ENCODE results near the gene TFR2. TPM values are rescaled to one million over a fixed set of nuclear protein-coding genes. Genes with fewer than 3 reads are reported as not detected.

The TFR2 gene
- 1 to 10 TPM; 1.3 to 3.4 (median 1.6) TPM for total RNA-seq

DNA sequence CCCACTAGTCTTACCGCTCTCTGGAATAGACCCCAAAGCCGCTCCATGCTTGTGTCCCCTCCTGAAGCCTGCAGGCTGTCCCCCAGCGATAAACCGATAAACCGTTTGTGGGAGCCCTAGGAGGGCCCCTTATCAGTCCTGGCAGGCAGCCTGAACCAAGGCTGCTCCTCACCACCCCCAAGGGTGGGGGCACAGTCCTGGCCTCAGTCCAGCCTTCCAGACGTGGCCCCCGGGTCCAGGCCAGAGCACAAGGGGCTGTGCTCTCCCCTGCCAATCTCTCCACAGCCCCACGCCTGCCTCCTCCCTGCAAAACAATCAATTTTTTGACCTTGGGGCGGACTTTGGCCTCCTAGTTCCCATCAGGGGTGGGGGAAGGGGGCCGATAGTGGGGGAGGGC lies at the start of gene TFR2:
Gene TFR2, minus strand, starts transcription at position 90 of the 397 bp plus-strand sequence. Its CDS starts 43 bp downstream, at position 47.
- WGBS, 2 donors = 59 to 61% methylated on average over 8 to 10 of the region's 10 CpGs
- intact Hi-C loops (cut with DNase I; ENCODE audit: low total_unique reads) = no loop called here
- DNase-seq (ENCODE audit: low spot score in 2 of 2) = no peak
- TF ChIP-seq POLR2A (IDR thresholded peaks at IDR 0.05) = no peak
- TF ChIP-seq, protein P1, sequence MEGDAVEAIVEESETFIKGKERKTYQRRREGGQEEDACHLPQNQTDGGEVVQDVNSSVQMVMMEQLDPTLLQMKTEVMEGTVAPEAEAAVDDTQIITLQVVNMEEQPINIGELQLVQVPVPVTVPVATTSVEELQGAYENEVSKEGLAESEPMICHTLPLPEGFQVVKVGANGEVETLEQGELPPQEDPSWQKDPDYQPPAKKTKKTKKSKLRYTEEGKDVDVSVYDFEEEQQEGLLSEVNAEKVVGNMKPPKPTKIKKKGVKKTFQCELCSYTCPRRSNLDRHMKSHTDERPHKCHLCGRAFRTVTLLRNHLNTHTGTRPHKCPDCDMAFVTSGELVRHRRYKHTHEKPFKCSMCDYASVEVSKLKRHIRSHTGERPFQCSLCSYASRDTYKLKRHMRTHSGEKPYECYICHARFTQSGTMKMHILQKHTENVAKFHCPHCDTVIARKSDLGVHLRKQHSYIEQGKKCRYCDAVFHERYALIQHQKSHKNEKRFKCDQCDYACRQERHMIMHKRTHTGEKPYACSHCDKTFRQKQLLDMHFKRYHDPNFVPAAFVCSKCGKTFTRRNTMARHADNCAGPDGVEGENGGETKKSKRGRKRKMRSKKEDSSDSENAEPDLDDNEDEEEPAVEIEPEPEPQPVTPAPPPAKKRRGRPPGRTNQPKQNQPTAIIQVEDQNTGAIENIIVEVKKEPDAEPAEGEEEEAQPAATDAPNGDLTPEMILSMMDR (IDR thresholded peaks at IDR 0.05) = no peak
- H3K4me3 ChIP-seq (ENCODE audit: low read depth, poor library complexity, severe bottlenecking) = no peak within 1 kb of the TSS

DNA sequence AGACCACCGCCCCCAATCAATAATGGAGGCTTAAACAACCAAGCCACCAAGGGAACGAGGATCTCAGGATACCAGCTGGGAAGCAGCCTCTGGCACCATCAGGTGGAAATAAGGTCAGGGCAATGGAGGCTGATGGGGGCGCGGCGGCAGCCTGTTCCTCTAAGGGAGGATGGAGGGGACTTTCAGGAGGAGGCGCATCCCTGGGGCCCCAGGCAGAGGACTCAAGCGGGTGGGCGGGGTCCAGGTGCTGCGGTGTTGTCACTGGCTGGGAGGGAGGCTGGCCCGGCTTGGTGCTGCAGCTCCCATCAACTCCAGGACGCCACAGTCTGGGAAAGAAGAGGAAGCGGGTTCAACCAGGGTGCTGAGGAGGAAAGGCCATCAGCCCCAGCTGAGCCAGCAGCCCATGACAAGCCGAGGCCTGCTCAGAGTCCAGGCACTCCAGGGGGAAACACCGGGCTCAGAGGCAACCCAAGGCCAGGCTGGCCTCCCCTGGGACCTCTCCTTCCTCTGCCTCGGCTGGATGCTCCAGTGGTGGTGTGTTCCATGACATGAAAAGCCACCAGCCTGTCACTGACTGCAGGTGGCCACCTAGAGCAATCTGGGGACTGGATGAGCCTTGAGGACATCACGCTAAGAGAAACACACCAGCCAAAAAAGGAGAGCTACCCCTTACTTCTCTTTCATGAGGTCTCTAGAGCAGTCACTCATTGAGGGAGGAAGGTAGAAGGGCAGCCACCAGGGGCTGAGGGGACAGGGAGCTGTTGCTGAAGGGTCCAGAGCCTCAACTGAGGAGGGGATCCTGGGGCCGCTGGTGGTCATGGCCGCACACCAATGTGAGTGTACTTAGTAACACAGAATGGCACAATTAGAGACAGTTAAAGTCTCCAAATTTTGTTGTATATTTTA lies 48.1 kb upstream of the TFR2 start:
- TF ChIP-seq, protein P1 (IDR thresholded peaks at IDR 0.05) = no peak
- no peak for TF ChIP-seq POLR2A (IDR thresholded peaks at IDR 0.05)
- 73 to 76% methylated on average over 15 to 17 of the region's 18 CpGs for WGBS, 2 donors
- no peak overlapping the region for H3K4me3 ChIP-seq (ENCODE audit: low read depth, poor library complexity, severe bottlenecking)
- DNase-seq (ENCODE audit: low spot score in 2 of 2) = no peak
- intact Hi-C loops (cut with DNase I; ENCODE audit: low total_unique reads) = loop anchor here (5.0 kb wide), 2 partner anchors 163 to 207 kb away; partner anchors contain the start of genes NYAP1 and SLC12A9

DNA sequence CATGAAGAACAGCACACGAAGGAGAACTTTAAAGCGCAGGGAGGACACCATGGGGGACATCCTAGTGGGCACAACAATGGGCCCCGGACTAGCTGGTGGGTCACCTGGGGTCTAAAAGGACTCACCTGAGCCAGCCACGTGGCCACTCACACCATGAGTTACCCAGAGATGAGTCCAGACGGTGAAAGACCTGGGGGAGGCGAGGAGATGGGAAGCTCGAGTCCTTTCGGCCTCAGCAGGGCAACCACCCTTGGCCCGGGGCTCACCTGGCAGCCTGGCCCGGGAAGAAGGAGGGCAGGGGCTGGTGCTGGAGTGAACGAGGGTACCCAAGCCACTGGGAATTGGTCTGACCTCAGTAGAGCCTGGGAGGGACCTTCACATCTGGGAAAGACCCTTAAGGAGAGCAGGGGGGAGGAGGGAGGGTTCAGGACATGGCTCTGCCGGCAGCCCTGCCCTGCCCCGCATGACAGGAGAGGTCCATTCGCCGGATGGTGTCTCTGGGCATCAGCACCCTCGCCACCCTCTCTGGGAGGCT lies 47.0 kb upstream of the TFR2 start:
- intact Hi-C loops (cut with DNase I; ENCODE audit: low total_unique reads) = loop anchor here (5.0 kb wide), 1 partner anchor 206 kb away; the partner anchor contains the start of gene NYAP1
- TF ChIP-seq, protein P1 (IDR thresholded peaks at IDR 0.05) = no peak
- TF ChIP-seq POLR2A (IDR thresholded peaks at IDR 0.05) = no peak
- H3K4me3 ChIP-seq (ENCODE audit: low read depth, poor library complexity, severe bottlenecking) = no peak overlapping the region
- no peak for DNase-seq (ENCODE audit: low spot score in 2 of 2)
- WGBS, 2 donors = 89 to 91% methylated on average over 16 of the region's 16 CpGs

- no peak for TF ChIP-seq POLR2A (IDR thresholded peaks at IDR 0.05)
- TF ChIP-seq, protein P1 (IDR thresholded peaks at IDR 0.05) = no peak
- peak in 1 of 2 donors; percentile 82 for DNase-seq (ENCODE audit: low spot score in 2 of 2)
- intact Hi-C loops (cut with DNase I; ENCODE audit: low total_unique reads) = loop anchor here (5.0 kb wide), 1 partner anchor 206 kb away; the partner anchor contains the start of gene NYAP1
- no peak overlapping the region for H3K4me3 ChIP-seq (ENCODE audit: low read depth, poor library complexity, severe bottlenecking)
- 80 to 86% methylated on average over 22 to 23 of the region's 25 CpGs for WGBS, 2 donors
These were observed 46.5 kb upstream of the TFR2 start for GRCh38 chr7:100687751-100688300.

DNA sequence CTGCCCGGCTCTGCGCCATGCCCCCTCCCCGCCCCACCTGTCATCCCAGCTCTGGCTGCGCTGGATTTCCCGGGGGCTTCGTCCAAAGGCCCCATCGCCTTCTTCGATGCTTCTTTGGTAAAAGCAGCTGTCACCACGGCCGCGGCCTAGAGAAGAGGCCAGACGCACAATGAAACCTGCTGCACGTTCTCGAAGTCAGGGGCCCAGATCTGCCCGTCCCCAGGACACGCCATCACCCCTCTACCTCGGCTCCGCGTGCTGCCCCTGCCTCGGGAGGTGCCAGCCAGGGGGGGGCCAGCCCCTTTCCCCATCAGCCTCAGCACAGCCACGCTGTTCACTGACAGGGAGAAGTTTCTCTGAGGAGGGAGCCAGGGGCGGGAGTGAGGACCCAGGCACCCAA lies 45.9 kb upstream of the TFR2 start:
- WGBS, 2 donors = 90 to 91% methylated on average over 22 of the region's 22 CpGs

More for the DNA sequence above, 45.9 kb upstream of the TFR2 start:
- intact Hi-C loops (cut with DNase I; ENCODE audit: low total_unique reads) = loop anchor here (5.0 kb wide), 1 partner anchor 205 kb away; the partner anchor contains the start of gene NYAP1
- H3K4me3 ChIP-seq (ENCODE audit: low read depth, poor library complexity, severe bottlenecking) = no peak overlapping the region
- TF ChIP-seq, protein P1 (IDR thresholded peaks at IDR 0.05) = no peak
- TF ChIP-seq POLR2A (IDR thresholded peaks at IDR 0.05) = no peak
- peak in 1 of 2 donors; percentile 80 for DNase-seq (ENCODE audit: low spot score in 2 of 2)

All from lower leg skin (tissue), 4 donors.